Muscle of leg (tissue), 11 donors: Measurements from ENCODE around the gene SYCP3. TPM values are rescaled to one million over a fixed set of nuclear protein-coding genes. Genes with fewer than 3 reads are reported as not detected.
A peak's percentile ranks its signal among the peaks of the same experiment; 100 is the strongest.

Source experiments
- DNase-seq: peaks from one replicate; pipeline ENCODE4 v3.0.0; 2013
- H3K27ac ChIP-seq: one replicate; pipeline ENCODE4 v1.5.1; 2013; ENCODE audit warnings: mild to moderate bottlenecking, low read length, control low read depth
- H3K27me3 ChIP-seq: one replicate; pipeline ENCODE4 v1.6.1; 2013; ENCODE audit warnings: low read length; ENCODE audit not compliant: control insufficient read depth, insufficient read depth
- H3K36me3 ChIP-seq: one replicate; pipeline ENCODE4 v1.6.1; 2013; ENCODE audit warnings: low read length; ENCODE audit not compliant: control insufficient read depth, insufficient read depth
- H3K4me1 ChIP-seq: one replicate; pipeline ENCODE4 v1.6.1; 2013; ENCODE audit warnings: low read length; ENCODE audit not compliant: control insufficient read depth, insufficient read depth
- H3K4me3 ChIP-seq: one replicate; pipeline ENCODE4 v1.5.1; 2013; ENCODE audit warnings: low read length, control low read depth
- H3K9me3 ChIP-seq: replicated peaks from 2 replicates; pipeline ENCODE4 v1.6.1; 2013; ENCODE audit warnings: low read depth, low read length; ENCODE audit not compliant: control insufficient read depth
- WGBS: methylation state at CpG from one replicate; pipeline ENCODE4 v1.1.5; 2013; ENCODE audit warnings: missing lambda C conversion rate; ENCODE audit not compliant: insufficient coverage; 5-methylcytosine and 5-hydroxymethylcytosine counted together
- polyA plus RNA-seq, 8 donors: library from polyadenylated mRNA; unstranded; fragments of 120-200 nt; gene quantifications; one replicate each; pipeline versions ENCODE4 v1.2.1 to v1.2.3, GENCODE V29; 2013; ENCODE audit warnings: inconsistent platforms in 1 of 8, low replicate concordance in 1 of 8; ENCODE audit not compliant: insufficient read length in 8 of 8, insufficient read depth in 1 of 8
- total RNA-seq: library from RNA; stranded (reverse); fragments of 120-200 nt; gene quantifications from one replicate; pipeline ENCODE4 v1.2.4, GENCODE V29; 2013

Gene SYCP3
- total and polyA plus RNA-seq, 9 donors = 0.13 to 1.3 (median 0.67) TPM

GRCh38 chr12:101720118-101720517 is 19.1 kb downstream of the SYCP3 start:
- H3K36me3 ChIP-seq = no peaks in the 10 kb centered on the region
- no peak for DNase-seq
- H3K4me1 ChIP-seq = no peaks in the 10 kb centered on the region
- no peak overlapping the region for H3K27ac ChIP-seq
- no peaks in the 10 kb centered on the region for H3K27me3 ChIP-seq
- H3K9me3 ChIP-seq = no peaks in the 10 kb centered on the region
- H3K4me3 ChIP-seq = no peak overlapping the region

GRCh38 chr12:101719566-101719965 is 19.7 kb downstream of the SYCP3 start:
- no peaks in the 10 kb centered on the region for H3K27me3 ChIP-seq
- no peaks in the 10 kb centered on the region for H3K4me1 ChIP-seq
- no peak for DNase-seq
- H3K4me3 ChIP-seq = no peak overlapping the region
- no peaks in the 10 kb centered on the region for H3K36me3 ChIP-seq
- no peak overlapping the region for H3K27ac ChIP-seq
- H3K9me3 ChIP-seq = no peaks in the 10 kb centered on the region

GRCh38 chr12:101714877-101715444 is 24.3 kb downstream of the SYCP3 start:
- Histone ChIP-seq H3K9me3 (no peaks in the 10 kb centered on the region), H3K36me3 (no peaks in the 10 kb centered on the region), H3K4me1 (no peaks in the 10 kb centered on the region), H3K27ac (no peak overlapping the region), H3K4me3 (no peak overlapping the region), H3K27me3 (no peaks in the 10 kb centered on the region)
- peak; percentile 35 for DNase-seq
- WGBS = 100% methylated on average over 1 of the region's 3 CpGs

- H3K4me1 ChIP-seq = no peaks in the 10 kb centered on the region
- no peak overlapping the region for H3K4me3 ChIP-seq
- DNase-seq = no peak
- WGBS = no CpG with 5 or more reads among the region's 2 CpGs
- no peak overlapping the region for H3K27ac ChIP-seq
- no peaks in the 10 kb centered on the region for H3K9me3 ChIP-seq
- no peaks in the 10 kb centered on the region for H3K27me3 ChIP-seq
- H3K36me3 ChIP-seq = no peaks in the 10 kb centered on the region
Measured at GRCh38 chr12:101713930-101714329, 25.3 kb downstream of the SYCP3 start.

- Histone ChIP-seq H3K4me1 (no peaks in the 10 kb centered on the region), H3K9me3 (no peaks in the 10 kb centered on the region), H3K36me3 (no peaks in the 10 kb centered on the region), H3K4me3 (no peak overlapping the region), H3K27ac (no peak overlapping the region), H3K27me3 (no peaks in the 10 kb centered on the region)
- peak; percentile 68 for DNase-seq
- WGBS = 45% methylated on average over 4 of the region's 5 CpGs
Measured at GRCh38 chr12:101713059-101713682, 26.1 kb downstream of the SYCP3 start.

GRCh38 chr12:101710288-101710687 is 29.0 kb downstream of the SYCP3 start:
- H3K4me3 ChIP-seq = no peak overlapping the region
- H3K9me3 ChIP-seq = no peaks in the 10 kb centered on the region
- no peaks in the 10 kb centered on the region for H3K27me3 ChIP-seq
- no peaks in the 10 kb centered on the region for H3K36me3 ChIP-seq
- H3K4me1 ChIP-seq = no peaks in the 10 kb centered on the region
- no peak for DNase-seq
- no peak overlapping the region for H3K27ac ChIP-seq
- no CpG with 5 or more reads among the region's 4 CpGs for WGBS

- no peak for DNase-seq
- H3K9me3 ChIP-seq = no peaks in the 10 kb centered on the region
- H3K27ac ChIP-seq = no peak overlapping the region
- H3K4me3 ChIP-seq = no peak overlapping the region
- no peaks in the 10 kb centered on the region for H3K36me3 ChIP-seq
- no peaks in the 10 kb centered on the region for H3K27me3 ChIP-seq
- H3K4me1 ChIP-seq = no peaks in the 10 kb centered on the region
Measured at GRCh38 chr12:101707131-101707782, 32.0 kb downstream of the SYCP3 start.

- Histone ChIP-seq H3K27me3 (no peaks in the 10 kb centered on the region), H3K36me3 (no peaks in the 10 kb centered on the region), H3K4me1 (no peaks in the 10 kb centered on the region), H3K27ac (no peak overlapping the region), H3K9me3 (no peaks in the 10 kb centered on the region), H3K4me3 (no peak overlapping the region)
- DNase-seq = no peak
- no CpG with 5 or more reads among the region's 1 CpG for WGBS
Measured at GRCh38 chr12:101706403-101706802, 32.9 kb downstream of the SYCP3 start.

- H3K4me1 ChIP-seq = peaks cover 5% of the 10 kb centered on the region
- no peaks in the 10 kb centered on the region for H3K9me3 ChIP-seq
- H3K27me3 ChIP-seq = no peaks in the 10 kb centered on the region
- H3K27ac ChIP-seq = no peak overlapping the region
- DNase-seq = no peak
- H3K4me3 ChIP-seq = no peak overlapping the region
- no peaks in the 10 kb centered on the region for H3K36me3 ChIP-seq
- WGBS = 83% methylated on average over 1 of the region's 3 CpGs
Measured at GRCh38 chr12:101703487-101703886, 35.8 kb downstream of the SYCP3 start.

- Histone ChIP-seq H3K4me3 (no peak overlapping the region), H3K27ac (no peak overlapping the region), H3K36me3 (no peaks in the 10 kb centered on the region), H3K4me1 (peaks cover 17% of the 10 kb centered on the region), H3K9me3 (no peaks in the 10 kb centered on the region), H3K27me3 (no peaks in the 10 kb centered on the region)
- DNase-seq = no peak
- WGBS = 71% methylated on average over 1 of the region's 2 CpGs
Measured at GRCh38 chr12:101700299-101700820, 38.9 kb downstream of the SYCP3 start.
